Measurements from ENCODE around the gene TXNIP.

Gene TXNIP

GRCh38 chr1:145942871-145943270 lies 53.5 kb downstream of the TXNIP start:
- TF ChIP-seq CTCF (IDR thresholded peaks at IDR 0.05; ENCODE audit: extremely low read depth, insufficient read depth, missing control alignments) = no peak
- in situ Hi-C loops (cut with MboI; ENCODE audit: low pct_unique_long_range_greater_than_20kb, low sequenced_read_pairs, unreplicated experiment) = no loop called here
- no peak for DNase-seq (ENCODE audit: low spot score)
